ENCODE results near the gene POU6F2.
"Not testable (repeated sequence)": the region's sequence is repeated elsewhere in the genome, so short reads cannot be mapped to it uniquely, and the experiment has no call there.

The POU6F2 gene

GRCh38 chr7:39360038-39360437, 382.3 kb downstream of the POU6F2 start:
- no peaks in the 10 kb centered on the region for H3K27me3 ChIP-seq (replicated peaks; ENCODE audit: control insufficient read depth, insufficient read depth, low read length, poor library complexity, severe bottlenecking)
- no peaks in the 10 kb centered on the region for H3K36me3 ChIP-seq (ENCODE audit: control insufficient read depth, insufficient read depth, low read length)
- DNase-seq = no peak
- H3K4me3 ChIP-seq (ENCODE audit: insufficient read depth, low read depth, low read length, poor library complexity, severe bottlenecking) = no peak overlapping the region
- H3K9me3 ChIP-seq (ENCODE audit: control insufficient read depth, low read length) = no peaks in the 10 kb centered on the region
- no peaks in the 10 kb centered on the region for H3K4me1 ChIP-seq (ENCODE audit: control insufficient read depth, insufficient read depth, low read length, poor library complexity, severe bottlenecking)
- no peak overlapping the region for H3K27ac ChIP-seq (ENCODE audit: insufficient read depth, low read length, poor library complexity, severe bottlenecking)

- no peaks in the 10 kb centered on the region for H3K27me3 ChIP-seq (replicated peaks; ENCODE audit: control insufficient read depth, insufficient read depth, low read length, poor library complexity, severe bottlenecking)
- H3K27ac ChIP-seq (ENCODE audit: insufficient read depth, low read length, poor library complexity, severe bottlenecking) = no peak overlapping the region
- no peak overlapping the region for H3K4me3 ChIP-seq (ENCODE audit: insufficient read depth, low read depth, low read length, poor library complexity, severe bottlenecking)
- no peaks in the 10 kb centered on the region for H3K4me1 ChIP-seq (ENCODE audit: control insufficient read depth, insufficient read depth, low read length, poor library complexity, severe bottlenecking)
- H3K36me3 ChIP-seq (ENCODE audit: control insufficient read depth, insufficient read depth, low read length) = no peaks in the 10 kb centered on the region
- no peak for DNase-seq
- no peaks in the 10 kb centered on the region for H3K9me3 ChIP-seq (ENCODE audit: control insufficient read depth, low read length)
Observed at GRCh38 chr7:39360766-39361165, 383.1 kb downstream of the POU6F2 start.

DNA sequence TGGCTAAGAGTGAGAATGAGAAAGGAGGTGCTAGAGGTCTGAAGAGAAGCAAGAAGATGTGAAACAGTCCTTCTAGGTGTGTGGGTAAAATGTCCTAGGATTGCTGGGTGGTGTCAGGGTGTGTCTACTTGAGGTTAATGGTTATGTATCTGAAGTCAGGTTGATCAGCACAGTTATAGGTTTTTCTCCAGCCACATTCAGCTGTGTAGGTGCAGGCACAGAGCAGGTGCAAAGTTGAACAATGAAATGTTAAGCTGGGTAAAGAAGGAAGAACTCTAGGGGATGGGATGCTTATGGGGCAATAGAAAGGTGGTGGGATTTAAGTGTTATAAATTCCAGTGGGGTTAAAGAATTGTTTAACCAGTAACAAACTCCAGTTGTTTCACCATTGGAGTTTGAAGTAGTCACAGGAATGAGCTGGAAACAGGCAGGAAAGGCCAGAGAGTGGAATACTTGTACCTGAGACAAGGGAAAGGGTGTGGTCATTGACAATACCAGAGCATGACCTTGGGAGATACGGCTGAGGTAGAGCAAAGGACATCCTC, 388.1 kb downstream of the POU6F2 start:
- H3K4me3 ChIP-seq (ENCODE audit: insufficient read depth, low read depth, low read length, poor library complexity, severe bottlenecking) = no peak overlapping the region
- H3K36me3 ChIP-seq (ENCODE audit: control insufficient read depth, insufficient read depth, low read length) = no peaks in the 10 kb centered on the region
- no peaks in the 10 kb centered on the region for H3K27me3 ChIP-seq (replicated peaks; ENCODE audit: control insufficient read depth, insufficient read depth, low read length, poor library complexity, severe bottlenecking)
- H3K4me1 ChIP-seq (ENCODE audit: control insufficient read depth, insufficient read depth, low read length, poor library complexity, severe bottlenecking) = no peaks in the 10 kb centered on the region
- no peak for DNase-seq
- H3K27ac ChIP-seq (ENCODE audit: insufficient read depth, low read length, poor library complexity, severe bottlenecking) = no peak overlapping the region
- no peaks in the 10 kb centered on the region for H3K9me3 ChIP-seq (ENCODE audit: control insufficient read depth, low read length)

DNA sequence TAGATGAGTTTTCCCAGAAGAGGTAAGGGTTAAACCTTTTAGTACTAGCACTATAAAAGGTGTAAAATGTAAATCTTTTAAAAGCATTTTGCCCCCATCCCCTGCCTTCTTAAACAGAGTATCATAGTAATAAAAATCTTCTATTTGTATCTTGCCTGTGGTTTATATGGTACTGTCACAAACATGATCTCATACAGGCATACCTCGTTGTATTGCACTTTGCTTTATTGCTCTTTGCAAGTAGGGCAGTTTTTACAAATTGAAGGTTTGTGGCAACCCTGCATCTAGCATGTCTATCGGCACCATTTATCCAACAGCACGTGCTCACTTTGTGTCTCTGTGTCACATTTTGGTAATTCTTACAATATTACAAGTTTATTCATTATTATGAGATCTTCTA, 389.7 kb downstream of the POU6F2 start:
- H3K9me3 ChIP-seq (ENCODE audit: control insufficient read depth, low read length) = no peaks in the 10 kb centered on the region
- H3K4me1 ChIP-seq (ENCODE audit: control insufficient read depth, insufficient read depth, low read length, poor library complexity, severe bottlenecking) = no peaks in the 10 kb centered on the region
- no peak overlapping the region for H3K27ac ChIP-seq (ENCODE audit: insufficient read depth, low read length, poor library complexity, severe bottlenecking)
- no peaks in the 10 kb centered on the region for H3K36me3 ChIP-seq (ENCODE audit: control insufficient read depth, insufficient read depth, low read length)
- no peaks in the 10 kb centered on the region for H3K27me3 ChIP-seq (replicated peaks; ENCODE audit: control insufficient read depth, insufficient read depth, low read length, poor library complexity, severe bottlenecking)
- DNase-seq = no peak
- H3K4me3 ChIP-seq (ENCODE audit: insufficient read depth, low read depth, low read length, poor library complexity, severe bottlenecking) = no peak overlapping the region

DNA sequence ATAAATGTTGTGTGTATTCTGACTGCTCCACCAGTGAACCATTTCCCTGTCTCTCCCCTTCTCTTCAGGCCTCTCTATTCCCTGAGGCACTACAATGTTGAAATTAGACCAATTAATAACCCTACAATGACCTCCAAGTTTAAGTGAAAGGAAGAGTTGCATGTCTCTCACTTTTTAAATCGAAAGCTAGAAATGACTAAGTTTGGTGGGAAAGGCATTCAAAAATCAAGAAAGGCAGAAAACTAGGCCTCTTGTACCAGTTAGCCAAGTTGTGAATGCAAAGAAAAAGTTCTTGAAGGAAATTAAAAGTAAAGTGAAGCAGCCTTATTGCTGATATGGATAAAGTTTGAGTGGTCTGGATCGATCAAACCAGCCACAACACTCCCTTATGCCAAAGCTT, 390.2 kb downstream of the POU6F2 start:
- Histone ChIP-seq H3K4me3 (ENCODE audit: insufficient read depth, low read depth, low read length, poor library complexity, severe bottlenecking) (no peak overlapping the region), H3K9me3 (ENCODE audit: control insufficient read depth, low read length) (no peaks in the 10 kb centered on the region), H3K4me1 (ENCODE audit: control insufficient read depth, insufficient read depth, low read length, poor library complexity, severe bottlenecking) (no peaks in the 10 kb centered on the region), H3K27ac (ENCODE audit: insufficient read depth, low read length, poor library complexity, severe bottlenecking) (no peak overlapping the region), H3K36me3 (ENCODE audit: control insufficient read depth, insufficient read depth, low read length) (no peaks in the 10 kb centered on the region), H3K27me3 (replicated peaks; ENCODE audit: control insufficient read depth, insufficient read depth, low read length, poor library complexity, severe bottlenecking) (no peaks in the 10 kb centered on the region)
- no peak for DNase-seq

DNA sequence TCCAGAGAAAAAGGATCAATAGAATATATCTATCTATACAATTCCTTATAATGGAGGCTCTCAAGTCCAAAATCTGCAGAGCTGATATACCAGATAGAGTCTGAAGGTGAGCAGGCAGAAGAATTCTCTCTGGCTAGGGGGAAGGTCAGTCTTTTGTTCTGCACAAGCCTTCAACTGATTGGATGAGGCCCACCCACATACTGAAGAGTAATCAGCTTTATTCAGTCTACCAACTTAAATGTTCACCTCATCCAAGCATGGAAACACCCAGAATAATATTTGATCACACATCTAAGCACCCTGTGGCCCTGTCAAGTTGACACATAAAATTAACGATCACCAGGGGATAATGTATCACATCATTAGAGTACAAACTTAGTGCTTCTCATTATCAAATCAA, 394.7 kb downstream of the POU6F2 start:
- Histone ChIP-seq H3K9me3 (ENCODE audit: control insufficient read depth, low read length) (no peaks in the 10 kb centered on the region), H3K4me3 (ENCODE audit: insufficient read depth, low read depth, low read length, poor library complexity, severe bottlenecking) (no peak overlapping the region), H3K4me1 (ENCODE audit: control insufficient read depth, insufficient read depth, low read length, poor library complexity, severe bottlenecking) (no peaks in the 10 kb centered on the region), H3K27ac (ENCODE audit: insufficient read depth, low read length, poor library complexity, severe bottlenecking) (no peak overlapping the region), H3K27me3 (replicated peaks; ENCODE audit: control insufficient read depth, insufficient read depth, low read length, poor library complexity, severe bottlenecking) (no peaks in the 10 kb centered on the region), H3K36me3 (ENCODE audit: control insufficient read depth, insufficient read depth, low read length) (no peaks in the 10 kb centered on the region)
- no peak for DNase-seq

DNA sequence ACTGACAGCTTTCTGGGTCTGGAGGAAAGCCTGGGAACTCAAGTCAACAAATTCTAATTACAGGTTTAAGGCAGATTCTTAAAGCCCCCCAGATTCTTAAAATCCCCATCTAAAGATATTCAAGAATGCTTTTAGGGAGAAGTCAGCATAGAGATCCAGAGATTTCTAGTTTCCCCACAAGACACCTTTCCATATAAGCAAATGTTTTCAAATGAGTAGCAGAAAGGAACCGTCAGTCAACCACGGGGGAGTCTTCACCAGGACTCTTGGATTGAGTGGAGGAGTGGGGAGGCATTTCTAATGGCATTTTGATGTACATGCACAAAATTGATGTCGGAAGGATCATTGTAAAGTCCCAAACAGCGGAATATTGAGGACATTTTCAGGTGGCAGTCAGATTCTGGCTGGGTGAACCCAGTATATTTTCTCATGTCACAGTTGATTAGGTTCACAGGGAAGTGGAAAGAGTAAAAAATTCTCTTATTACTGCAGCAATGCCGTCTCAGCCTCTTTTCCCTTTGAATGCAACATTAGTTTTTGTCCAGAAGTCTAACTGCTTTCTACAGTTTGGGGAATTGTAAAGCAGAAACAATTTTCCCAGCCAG, 396.8 kb downstream of the POU6F2 start:
- H3K4me1 ChIP-seq (ENCODE audit: control insufficient read depth, insufficient read depth, low read length, poor library complexity, severe bottlenecking) = no peaks in the 10 kb centered on the region
- H3K36me3 ChIP-seq (ENCODE audit: control insufficient read depth, insufficient read depth, low read length) = no peaks in the 10 kb centered on the region
- no peaks in the 10 kb centered on the region for H3K27me3 ChIP-seq (replicated peaks; ENCODE audit: control insufficient read depth, insufficient read depth, low read length, poor library complexity, severe bottlenecking)
- no peak for DNase-seq
- H3K27ac ChIP-seq (ENCODE audit: insufficient read depth, low read length, poor library complexity, severe bottlenecking) = no peak overlapping the region
- no peaks in the 10 kb centered on the region for H3K9me3 ChIP-seq (ENCODE audit: control insufficient read depth, low read length)
- H3K4me3 ChIP-seq (ENCODE audit: insufficient read depth, low read depth, low read length, poor library complexity, severe bottlenecking) = no peak overlapping the region

GRCh38 chr7:39375047-39375873, 397.6 kb downstream of the POU6F2 start:
- no peaks in the 10 kb centered on the region for H3K9me3 ChIP-seq (ENCODE audit: control insufficient read depth, low read length)
- H3K4me1 ChIP-seq (ENCODE audit: control insufficient read depth, insufficient read depth, low read length, poor library complexity, severe bottlenecking) = no peaks in the 10 kb centered on the region

DNA sequence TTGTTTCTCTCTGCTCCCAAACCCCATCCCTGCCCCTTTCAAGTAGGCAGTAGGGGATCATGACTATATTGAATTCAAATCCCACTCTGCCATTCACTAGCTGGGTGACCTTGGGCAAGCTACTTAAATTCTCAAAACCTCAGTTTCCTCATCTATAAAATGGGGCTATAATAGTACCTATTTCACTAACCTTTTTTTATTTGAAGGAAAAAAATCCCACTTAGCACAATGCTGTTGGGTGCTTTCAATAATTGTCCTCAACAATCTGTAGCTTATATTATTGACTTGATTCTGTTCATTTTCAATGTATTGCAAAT, 398.1 kb downstream of the POU6F2 start:
- H3K27ac ChIP-seq (ENCODE audit: insufficient read depth, low read length, poor library complexity, severe bottlenecking) = no peak overlapping the region
- no peak for DNase-seq
- no peaks in the 10 kb centered on the region for H3K36me3 ChIP-seq (ENCODE audit: control insufficient read depth, insufficient read depth, low read length)
- no peaks in the 10 kb centered on the region for H3K4me1 ChIP-seq (ENCODE audit: control insufficient read depth, insufficient read depth, low read length, poor library complexity, severe bottlenecking)
- no peak overlapping the region for H3K4me3 ChIP-seq (ENCODE audit: insufficient read depth, low read depth, low read length, poor library complexity, severe bottlenecking)
- no peaks in the 10 kb centered on the region for H3K9me3 ChIP-seq (ENCODE audit: control insufficient read depth, low read length)
- no peaks in the 10 kb centered on the region for H3K27me3 ChIP-seq (replicated peaks; ENCODE audit: control insufficient read depth, insufficient read depth, low read length, poor library complexity, severe bottlenecking)

More at GRCh38 chr7:39375047-39375873, 397.6 kb downstream of the POU6F2 start:
- H3K27ac ChIP-seq (ENCODE audit: insufficient read depth, low read length, poor library complexity, severe bottlenecking) = no peak overlapping the region
- DNase-seq = no peak
- no peaks in the 10 kb centered on the region for H3K36me3 ChIP-seq (ENCODE audit: control insufficient read depth, insufficient read depth, low read length)
- H3K27me3 ChIP-seq (replicated peaks; ENCODE audit: control insufficient read depth, insufficient read depth, low read length, poor library complexity, severe bottlenecking) = no peaks in the 10 kb centered on the region
- no peak overlapping the region for H3K4me3 ChIP-seq (ENCODE audit: insufficient read depth, low read depth, low read length, poor library complexity, severe bottlenecking)

DNA sequence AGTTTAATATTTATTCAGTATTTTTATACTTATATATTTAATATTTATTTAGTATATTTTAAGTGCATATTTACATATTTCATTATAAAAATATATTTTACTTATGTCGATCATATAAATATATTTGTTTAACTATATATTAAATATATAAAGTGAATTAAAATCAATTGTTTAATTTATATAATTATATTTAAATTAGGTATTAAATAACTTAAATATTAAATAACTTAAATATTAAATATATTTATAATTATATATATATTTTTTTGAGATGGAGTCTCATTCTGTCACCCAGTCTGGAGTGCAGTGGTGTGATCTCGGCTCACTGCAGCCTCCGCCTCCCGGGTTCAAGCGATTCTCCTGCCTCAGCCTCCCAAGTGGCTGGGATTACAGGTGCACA, 399.2 kb downstream of the POU6F2 start:
- not testable (repeated sequence) for H3K27ac ChIP-seq (ENCODE audit: insufficient read depth, low read length, poor library complexity, severe bottlenecking); H3K4me3 ChIP-seq (ENCODE audit: insufficient read depth, low read depth, low read length, poor library complexity, severe bottlenecking); DNase-seq; H3K36me3 ChIP-seq (ENCODE audit: control insufficient read depth, insufficient read depth, low read length); H3K9me3 ChIP-seq (ENCODE audit: control insufficient read depth, low read length); H3K27me3 ChIP-seq (replicated peaks; ENCODE audit: control insufficient read depth, insufficient read depth, low read length, poor library complexity, severe bottlenecking); H3K4me1 ChIP-seq (ENCODE audit: control insufficient read depth, insufficient read depth, low read length, poor library complexity, severe bottlenecking)
